GM19468 (cell line): ENCODE measurements around the gene ANXA10.

Experiments used
- ATAC-seq: cut with Tn5 transposase; IDR thresholded peaks from one replicate; pipeline ENCODE4 v1.9.1; 2021; ENCODE audit warnings: mild to moderate bottlenecking, moderate library complexity, moderate number of reproducible peaks; ENCODE audit not compliant: unreplicated experiment; ENCODE audit errors: extremely low read depth

ANXA10 gene, protein sequence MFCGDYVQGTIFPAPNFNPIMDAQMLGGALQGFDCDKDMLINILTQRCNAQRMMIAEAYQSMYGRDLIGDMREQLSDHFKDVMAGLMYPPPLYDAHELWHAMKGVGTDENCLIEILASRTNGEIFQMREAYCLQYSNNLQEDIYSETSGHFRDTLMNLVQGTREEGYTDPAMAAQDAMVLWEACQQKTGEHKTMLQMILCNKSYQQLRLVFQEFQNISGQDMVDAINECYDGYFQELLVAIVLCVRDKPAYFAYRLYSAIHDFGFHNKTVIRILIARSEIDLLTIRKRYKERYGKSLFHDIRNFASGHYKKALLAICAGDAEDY

GRCh38 chr4:168092176-168092712, at the start of gene ANXA10:
ANXA10 (plus strand) TSS chr4:168092537; CDS start chr4:168092701, 164 bp downstream.
- ATAC-seq: no peak

DNA sequence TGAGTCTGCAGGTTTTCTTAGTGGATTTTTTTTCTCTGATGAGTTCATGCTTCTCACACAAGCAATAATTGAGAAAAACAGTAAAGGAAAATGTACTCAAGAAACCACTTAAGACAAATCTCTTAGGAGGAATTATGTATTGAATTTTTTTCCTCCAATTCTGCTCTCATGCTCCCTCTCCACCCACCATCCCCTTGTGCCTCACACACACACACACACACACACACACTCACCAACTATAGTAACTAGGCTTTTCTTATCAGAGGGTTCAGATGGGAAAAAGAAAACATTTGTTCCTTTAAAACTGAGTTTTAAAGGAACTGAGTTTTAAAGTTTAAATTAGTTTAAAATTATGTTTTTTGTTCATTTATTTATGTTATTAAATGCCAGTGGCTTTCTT, 47.0 kb upstream of the ANXA10 start:
- ATAC-seq: no peak

DNA sequence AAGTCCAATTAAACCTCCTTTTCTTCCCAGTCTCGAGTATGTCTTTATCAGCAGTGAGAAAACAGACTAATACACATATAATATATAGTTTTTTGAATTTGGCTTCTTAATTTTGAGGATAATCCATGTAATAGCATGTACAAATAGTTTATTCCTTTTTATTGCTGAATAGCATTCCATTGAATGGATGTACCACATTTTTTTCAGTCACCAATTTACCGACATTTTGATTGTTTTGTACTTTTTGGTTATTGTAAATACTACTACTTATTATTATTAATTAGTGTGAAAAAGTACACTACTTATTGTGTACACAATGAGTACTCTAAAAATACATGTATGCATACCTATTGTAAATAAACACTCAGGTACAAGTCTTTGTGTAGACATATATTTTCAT, 42.3 kb upstream of the ANXA10 start:
- no peak for ATAC-seq

DNA sequence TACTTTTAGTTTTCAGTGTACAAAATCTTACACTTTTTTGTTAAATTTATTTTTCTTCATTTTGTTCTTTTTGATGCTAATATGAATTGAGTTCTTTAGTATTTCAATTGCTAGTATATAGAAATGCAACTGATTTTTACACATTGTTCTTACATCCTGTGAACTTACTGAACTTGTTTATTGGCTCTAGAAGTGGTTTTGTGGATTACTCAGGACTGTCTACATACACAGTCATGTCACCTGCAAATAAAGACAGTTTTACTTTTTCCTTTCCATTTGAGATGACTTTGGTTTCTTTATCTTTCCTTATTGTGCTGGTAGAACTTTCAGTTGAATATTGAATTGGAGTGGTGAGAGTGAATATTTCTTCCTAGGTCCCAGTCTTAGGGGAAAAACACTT, 40.8 kb upstream of the ANXA10 start:
- no peak for ATAC-seq

GRCh38 chr4:168057412-168057811, 34.9 kb upstream of the ANXA10 start:
- peak; percentile 49 for ATAC-seq

DNA sequence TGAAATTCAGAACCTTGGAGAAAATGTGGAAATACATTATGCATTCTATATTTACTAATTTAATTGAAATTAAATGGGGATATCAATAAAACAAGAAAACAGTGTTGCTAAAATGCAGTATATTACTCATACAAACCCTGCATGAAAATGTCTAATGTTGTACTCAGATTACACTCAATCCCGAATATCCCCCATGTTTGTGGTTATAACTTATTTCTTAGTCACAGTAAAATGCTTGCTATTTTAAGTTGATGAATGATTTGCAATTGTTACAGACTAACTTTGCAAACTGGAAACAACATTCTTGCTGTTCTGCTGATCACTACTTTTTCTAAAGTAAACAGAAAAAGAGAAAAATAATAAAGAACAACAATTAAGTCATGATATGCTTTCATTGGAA, 33.1 kb upstream of the ANXA10 start:
- no peak for ATAC-seq

- no peak for ATAC-seq
Measured at GRCh38 chr4:168063031-168063430, 29.3 kb upstream of the ANXA10 start.

DNA sequence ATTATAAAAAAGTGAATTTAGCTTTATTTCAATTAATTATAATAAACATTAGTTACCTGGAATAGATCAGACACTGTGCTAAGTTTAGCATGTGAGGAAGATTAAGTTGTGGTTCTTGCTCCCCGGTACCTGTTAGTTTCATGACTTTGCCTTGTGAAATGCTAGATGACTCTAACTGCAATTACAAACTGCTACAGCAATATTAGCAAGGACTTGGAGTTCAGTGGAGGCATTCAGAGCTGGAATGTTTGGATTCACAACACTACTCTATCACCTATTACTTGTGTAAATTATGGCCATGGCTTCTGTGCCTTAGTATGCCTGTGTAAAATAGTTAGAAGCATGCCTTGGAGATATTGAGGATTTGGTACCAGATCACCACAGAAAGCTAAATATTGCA, 21.4 kb upstream of the ANXA10 start:
- ATAC-seq: no peak

DNA sequence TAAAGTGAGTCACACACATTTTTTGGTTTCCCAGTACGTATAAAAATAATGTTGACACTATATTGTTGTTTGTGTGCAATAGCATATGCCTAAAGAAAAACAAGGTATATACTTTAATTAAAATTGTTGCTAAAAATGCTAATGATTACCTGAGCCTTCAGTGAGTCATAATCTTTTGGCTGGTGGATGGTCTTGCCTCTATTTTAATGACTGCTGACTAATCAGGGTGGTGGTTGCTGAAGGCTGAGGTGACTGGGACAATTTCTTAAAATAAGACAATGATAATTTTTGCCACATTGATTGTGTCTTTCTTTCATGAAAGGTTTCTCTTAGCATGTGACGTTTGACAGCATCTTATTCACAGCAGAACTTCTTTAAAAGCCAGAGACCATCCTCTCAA, 21.0 kb upstream of the ANXA10 start:
- no peak for ATAC-seq

DNA sequence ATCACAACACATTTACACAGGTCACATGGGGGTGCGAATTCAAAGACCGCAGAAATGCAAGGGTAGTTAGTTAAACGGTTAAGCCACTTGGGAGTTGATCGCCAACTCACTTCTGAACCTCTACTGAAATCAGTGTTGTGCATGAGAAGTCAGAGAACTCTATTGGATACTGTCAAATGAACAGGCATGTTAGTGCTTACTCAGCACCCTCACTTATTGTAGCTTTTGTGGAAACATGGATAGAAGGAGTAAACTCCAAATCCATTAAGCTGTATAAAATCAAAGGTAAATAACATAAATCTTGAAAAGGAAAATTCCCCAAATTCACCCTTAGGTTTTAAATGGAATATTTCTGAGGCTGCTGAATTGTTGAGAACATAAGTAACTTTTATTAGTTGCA, 17.5 kb upstream of the ANXA10 start:
- ATAC-seq: no peak

DNA sequence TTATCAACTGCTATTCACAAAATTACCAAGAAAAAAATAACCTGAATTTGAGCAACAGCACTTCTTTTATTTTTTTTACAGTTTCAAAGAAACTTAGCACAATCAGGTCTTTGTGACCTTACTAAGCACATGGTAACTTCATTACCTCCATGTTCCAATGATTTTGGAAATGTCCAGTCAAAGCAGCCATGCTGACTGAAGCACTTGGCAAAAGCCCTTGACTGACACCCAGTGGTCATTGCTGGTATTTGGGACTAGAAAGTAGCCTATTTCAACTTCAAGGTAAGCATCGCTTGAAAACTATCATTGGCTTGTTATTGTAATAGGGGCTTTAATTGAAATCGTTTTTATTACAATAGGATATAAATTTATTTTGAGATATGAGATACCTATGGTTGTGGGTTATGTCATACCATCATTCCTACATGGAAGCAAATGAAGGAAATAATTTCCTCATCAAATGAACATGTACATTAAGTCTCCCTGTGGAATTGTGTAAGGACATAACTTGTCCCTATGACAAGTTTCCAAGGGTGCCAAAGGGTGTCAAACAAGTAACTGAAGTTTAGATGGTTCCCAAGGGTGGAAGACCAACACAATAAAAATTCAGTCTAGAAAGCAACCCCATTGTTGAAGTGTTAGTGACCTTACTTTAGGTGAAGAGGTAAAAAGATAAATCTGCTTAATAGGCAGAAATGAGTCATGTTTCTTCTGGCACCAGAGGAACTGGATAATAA, 15.2 kb upstream of the ANXA10 start:
- peak; percentile 48 for ATAC-seq

- no peak for ATAC-seq
Measured at GRCh38 chr4:168077726-168078239, 14.6 kb upstream of the ANXA10 start.

GRCh38 chr4:168082379-168082778, 10.0 kb upstream of the ANXA10 start:
- no peak for ATAC-seq

DNA sequence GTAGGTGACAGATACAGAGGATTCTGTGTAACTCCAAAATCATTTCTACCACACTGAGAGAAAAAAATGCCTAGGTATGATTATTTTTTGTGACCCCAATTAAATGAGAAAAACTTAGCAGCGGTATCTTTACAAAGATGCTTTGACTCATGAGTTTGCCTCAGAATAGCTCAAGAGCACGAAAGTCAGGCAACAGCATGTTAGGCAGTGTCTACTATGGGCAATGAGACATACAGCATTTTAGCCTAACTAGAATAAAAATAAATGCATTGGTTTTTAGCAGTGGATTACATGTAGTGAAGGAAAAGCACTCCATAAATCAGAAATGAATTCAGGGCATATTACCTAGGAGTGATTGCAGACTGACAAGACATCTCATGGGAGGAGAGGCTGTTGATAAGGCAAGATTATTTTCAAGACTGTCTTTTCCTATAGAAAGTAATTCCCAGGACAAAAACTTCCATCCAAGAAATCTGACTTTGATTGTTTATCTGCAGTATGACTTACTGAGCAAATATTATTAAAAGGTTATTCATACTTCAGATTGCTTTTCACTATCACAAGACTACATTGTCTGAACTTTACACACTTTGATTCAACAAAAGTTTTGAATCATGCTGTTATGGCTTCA, 3.6 kb downstream of the ANXA10 start:
- no peak for ATAC-seq

- no peak for ATAC-seq
Measured at GRCh38 chr4:168096407-168096784, 4.1 kb downstream of the ANXA10 start.

DNA sequence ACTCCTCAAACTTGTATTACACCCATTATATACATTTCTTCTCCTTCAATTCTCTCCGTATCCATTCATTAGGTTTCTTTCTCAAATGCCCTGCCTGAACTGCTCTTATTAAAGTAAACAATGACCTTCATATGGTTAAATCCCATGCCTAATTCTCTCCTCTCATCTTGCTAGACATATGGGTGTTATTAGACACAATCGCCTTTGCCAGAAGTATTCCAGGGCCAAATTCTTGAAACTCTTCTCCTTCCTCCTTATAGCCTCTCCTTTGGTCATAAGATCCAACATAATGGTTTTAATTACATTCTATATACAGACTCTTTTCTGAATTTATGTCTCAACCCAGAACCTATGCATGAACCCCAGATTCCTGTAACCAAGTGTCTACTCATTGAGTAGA, 4.8 kb downstream of the ANXA10 start:
- ATAC-seq: no peak

GRCh38 chr4:168098248-168098717, 5.9 kb downstream of the ANXA10 start:
- no peak for ATAC-seq

DNA sequence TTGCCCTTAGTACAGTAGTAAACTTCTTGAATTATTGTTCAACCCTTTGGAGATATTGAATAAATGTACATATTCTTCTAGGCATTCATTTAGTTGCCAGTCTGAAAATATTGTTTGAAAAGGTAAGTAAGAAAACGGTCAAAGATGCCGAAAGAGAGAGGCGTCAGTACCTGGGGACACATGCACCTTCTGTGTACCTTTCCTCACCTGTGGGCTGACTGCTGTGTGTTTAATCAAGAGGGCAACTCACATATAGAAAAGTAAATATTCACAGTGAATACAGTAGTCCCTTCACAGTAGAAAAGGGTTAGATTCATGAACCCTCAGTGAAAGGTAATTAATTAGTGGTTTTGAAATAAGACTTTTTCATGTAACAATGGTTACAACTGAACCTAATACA, 6.9 kb downstream of the ANXA10 start:
- no peak for ATAC-seq

DNA sequence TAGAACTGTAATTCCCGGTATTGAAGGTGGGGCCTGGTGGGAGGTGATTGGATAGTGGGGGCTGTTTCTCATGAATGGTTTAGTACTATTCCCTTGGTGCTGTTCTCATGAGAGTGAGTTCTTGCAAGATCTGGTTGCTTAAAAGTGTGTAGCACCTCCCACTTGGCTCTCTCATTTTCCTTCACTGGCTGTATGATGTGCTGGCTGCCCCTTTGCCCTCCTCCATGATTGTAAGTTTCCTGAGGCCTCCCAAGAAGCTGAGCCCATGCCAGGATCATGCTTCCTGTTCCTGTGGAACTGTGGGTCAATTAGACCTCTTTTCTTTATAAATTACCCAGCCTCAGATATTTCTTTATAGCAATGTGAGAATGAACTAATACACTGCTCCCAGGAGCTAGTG, 8.7 kb downstream of the ANXA10 start:
- no peak for ATAC-seq

- ATAC-seq: no peak
Measured at GRCh38 chr4:168102403-168102802, 10.1 kb downstream of the ANXA10 start.

- ATAC-seq: no peak
Measured at GRCh38 chr4:168109527-168109926, 17.2 kb downstream of the ANXA10 start.
